B cell (primary cell): ENCODE results near the gene TBX3.

ENCODE experiments used
- EZH2 ChIP-seq: IDR thresholded peaks from 2 replicates; pipeline ENCODE4 v1.6.1; 2012; ENCODE audit warnings: borderline replicate concordance, low read depth, mild to moderate bottlenecking, moderate library complexity, low read length; ENCODE audit not compliant: insufficient read depth, poor library complexity, severe bottlenecking
- TF ChIP-seq, protein P1 (sequence below): fragments of 200-600 bp; IDR thresholded peaks from one replicate; pipeline ENCODE4 v1.8.0; 2022; ENCODE audit warnings: antibody characterized with exemption, mild to moderate bottlenecking

DNA sequence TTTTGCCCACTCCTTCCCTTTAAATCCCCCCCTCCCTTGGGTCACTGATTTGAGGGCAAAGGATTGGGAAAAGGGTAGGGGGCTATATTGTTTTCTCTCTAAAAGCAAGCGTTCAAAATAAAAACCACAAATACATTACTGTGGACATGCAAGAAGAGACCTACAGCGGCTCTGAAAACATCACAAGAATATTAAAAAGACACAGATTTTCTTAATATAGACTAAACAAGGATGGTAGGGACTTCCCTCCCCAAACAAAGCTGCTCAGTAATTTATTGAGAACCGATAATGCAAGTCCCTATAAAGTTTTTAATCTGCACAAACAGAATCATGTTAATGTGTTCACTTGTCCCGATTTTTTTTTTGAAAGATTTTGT lies 12.9 kb downstream of the TBX3 start:
- TF ChIP-seq, protein P1, sequence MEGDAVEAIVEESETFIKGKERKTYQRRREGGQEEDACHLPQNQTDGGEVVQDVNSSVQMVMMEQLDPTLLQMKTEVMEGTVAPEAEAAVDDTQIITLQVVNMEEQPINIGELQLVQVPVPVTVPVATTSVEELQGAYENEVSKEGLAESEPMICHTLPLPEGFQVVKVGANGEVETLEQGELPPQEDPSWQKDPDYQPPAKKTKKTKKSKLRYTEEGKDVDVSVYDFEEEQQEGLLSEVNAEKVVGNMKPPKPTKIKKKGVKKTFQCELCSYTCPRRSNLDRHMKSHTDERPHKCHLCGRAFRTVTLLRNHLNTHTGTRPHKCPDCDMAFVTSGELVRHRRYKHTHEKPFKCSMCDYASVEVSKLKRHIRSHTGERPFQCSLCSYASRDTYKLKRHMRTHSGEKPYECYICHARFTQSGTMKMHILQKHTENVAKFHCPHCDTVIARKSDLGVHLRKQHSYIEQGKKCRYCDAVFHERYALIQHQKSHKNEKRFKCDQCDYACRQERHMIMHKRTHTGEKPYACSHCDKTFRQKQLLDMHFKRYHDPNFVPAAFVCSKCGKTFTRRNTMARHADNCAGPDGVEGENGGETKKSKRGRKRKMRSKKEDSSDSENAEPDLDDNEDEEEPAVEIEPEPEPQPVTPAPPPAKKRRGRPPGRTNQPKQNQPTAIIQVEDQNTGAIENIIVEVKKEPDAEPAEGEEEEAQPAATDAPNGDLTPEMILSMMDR, result no peak
- no peak for TF ChIP-seq EZH2
